COLO829 (cell line): ENCODE data around the gene FGD3.

Experiments
- DNase-seq: peaks from one replicate; pipeline ENCODE4 v3.0.0; 2012; ENCODE audit warnings: low spot score

Gene FGD3

GRCh38 chr9:93077367-93077766, 130.0 kb downstream of the FGD3 start:
- no peak for DNase-seq

GRCh38 chr9:93077811-93078210, 130.5 kb downstream of the FGD3 start:
- no peak for DNase-seq

GRCh38 chr9:93079371-93079770, 132.0 kb downstream of the FGD3 start:
- DNase-seq: no peak

GRCh38 chr9:93080406-93080805, 133.1 kb downstream of the FGD3 start:
- no peak for DNase-seq

GRCh38 chr9:93081081-93081529, 133.8 kb downstream of the FGD3 start:
- DNase-seq: no peak

- no peak for DNase-seq
These were observed 134.6 kb downstream of the FGD3 start for GRCh38 chr9:93081931-93082330.

- DNase-seq: no peak
These were observed 135.6 kb downstream of the FGD3 start for GRCh38 chr9:93082841-93083411.

GRCh38 chr9:93083592-93084470, 136.5 kb downstream of the FGD3 start:
- no peak for DNase-seq

GRCh38 chr9:93084471-93084881, 137.2 kb downstream of the FGD3 start:
- DNase-seq: no peak

GRCh38 chr9:93085676-93086075, 138.4 kb downstream of the FGD3 start:
- no peak for DNase-seq
